H9 (cell line): Measurements from ENCODE around the gene TBL2. TPM values are rescaled to one million over a fixed set of nuclear protein-coding genes. Genes with fewer than 3 reads are reported as not detected.
A peak's percentile ranks its signal among the peaks of the same experiment; 100 is the strongest.

Experiments
- DNase-seq: peaks from one replicate; pipeline ENCODE4 v3.0.0-alpha.2; 2017
- H2AFZ ChIP-seq: one replicate; pipeline ENCODE4 v1.6.1; 2013; ENCODE audit warnings: mild to moderate bottlenecking, low read length, control low read depth, moderate library complexity
- H2AK5ac ChIP-seq: 2 replicates; pipeline ENCODE4 v1.6.1; 2013; ENCODE audit warnings: low read length, control low read depth, mixed read lengths; ENCODE audit not compliant: insufficient read length
- H2BK120ac ChIP-seq: one replicate; pipeline ENCODE4 v1.6.1; 2013; ENCODE audit warnings: low read depth, mild to moderate bottlenecking, low read length, control low read depth, inconsistent platforms; ENCODE audit not compliant: poor library complexity, severe bottlenecking
- H2BK12ac ChIP-seq: 2 replicates; pipeline ENCODE4 v1.6.1; 2013; ENCODE audit warnings: low read length, control low read depth, mixed read lengths, low read depth; ENCODE audit not compliant: insufficient read length
- H2BK15ac ChIP-seq: 2 replicates; pipeline ENCODE4 v1.6.1; 2013; ENCODE audit warnings: low read depth, low read length, control low read depth
- H2BK20ac ChIP-seq: one replicate; pipeline ENCODE4 v1.6.1; 2013; ENCODE audit warnings: low read depth, mild to moderate bottlenecking, low read length, control low read depth, inconsistent platforms; ENCODE audit not compliant: poor library complexity, severe bottlenecking
- H2BK5ac ChIP-seq: 2 replicates; pipeline ENCODE4 v1.6.1; 2013; ENCODE audit warnings: low read length, control low read depth, mixed read lengths; ENCODE audit not compliant: insufficient read length
- H3K14ac ChIP-seq: 2 replicates; pipeline ENCODE4 v1.6.1; 2013; ENCODE audit warnings: low read length, control low read depth; ENCODE audit not compliant: insufficient read depth
- H3K18ac ChIP-seq: 2 replicates; pipeline ENCODE4 v1.6.1; 2013; ENCODE audit warnings: low read depth, mild to moderate bottlenecking, mixed read lengths, low read length, control low read depth; ENCODE audit not compliant: insufficient read length
- H3K23ac ChIP-seq: 2 replicates; pipeline ENCODE4 v1.6.1; 2013; ENCODE audit warnings: low read length, control low read depth, mixed read lengths, low read depth; ENCODE audit not compliant: insufficient read length
- H3K23me2 ChIP-seq: 2 replicates; pipeline ENCODE4 v1.6.1; 2013; ENCODE audit warnings: low read depth, mild to moderate bottlenecking, mixed read lengths, low read length, control low read depth; ENCODE audit not compliant: insufficient read length, poor library complexity, severe bottlenecking
- H3K27ac ChIP-seq: 2 replicates; pipeline ENCODE4 v1.5.1; 2013; ENCODE audit warnings: low read length, control low read depth, mixed read lengths, low read depth; ENCODE audit not compliant: insufficient read length
- H3K27me3 ChIP-seq: 2 replicates; pipeline ENCODE4 v1.6.1; 2013; ENCODE audit warnings: low read length, control low read depth, inconsistent platforms; ENCODE audit not compliant: insufficient read depth
- H3K4ac ChIP-seq: 2 replicates; pipeline ENCODE4 v1.6.1; 2013; ENCODE audit warnings: low read depth, mild to moderate bottlenecking, control low read depth, inconsistent platforms, low read length, moderate library complexity
- H3K4me1 ChIP-seq: 2 replicates; pipeline ENCODE4 v1.6.1; 2013; ENCODE audit warnings: low read length, control low read depth, inconsistent platforms; ENCODE audit not compliant: insufficient read depth
- H3K4me2 ChIP-seq: 2 replicates; pipeline ENCODE4 v1.6.1; 2013; ENCODE audit warnings: low read length, control low read depth, mixed read lengths; ENCODE audit not compliant: insufficient read length, insufficient read depth
- H3K56ac ChIP-seq: 2 replicates; pipeline ENCODE4 v1.6.1; 2013; ENCODE audit warnings: low read depth, mild to moderate bottlenecking, mixed read lengths, low read length, control low read depth; ENCODE audit not compliant: insufficient read length
- H3K79me1 ChIP-seq: 2 replicates; pipeline ENCODE4 v1.6.1; 2013; ENCODE audit warnings: low read depth, mild to moderate bottlenecking, moderate library complexity, low read length, control low read depth, inconsistent platforms; ENCODE audit not compliant: insufficient read depth, poor library complexity, severe bottlenecking
- H3K79me2 ChIP-seq: 2 replicates; pipeline ENCODE4 v1.6.1; 2013; ENCODE audit warnings: low read length, control low read depth, inconsistent platforms; ENCODE audit not compliant: insufficient read depth
- H3K9ac ChIP-seq: 2 replicates; pipeline ENCODE4 v1.6.1; 2013; ENCODE audit warnings: low read length, control low read depth, mixed read lengths; ENCODE audit not compliant: insufficient read length; ENCODE audit errors: extremely low read depth
- H3K9me3 ChIP-seq: one replicate; pipeline ENCODE4 v1.6.1; 2013; ENCODE audit warnings: low read depth, low read length, inconsistent platforms; ENCODE audit not compliant: control insufficient read depth
- H3T11ph ChIP-seq: one replicate; pipeline ENCODE4 v1.6.1; 2013; ENCODE audit warnings: mild to moderate bottlenecking, low read length, control low read depth, inconsistent platforms
- H4K20me1 ChIP-seq: one replicate; pipeline ENCODE4 v1.6.1; 2013; ENCODE audit not compliant: control insufficient read depth, insufficient read length, insufficient read depth
- H4K5ac ChIP-seq: 2 replicates; pipeline ENCODE4 v1.6.1; 2013; ENCODE audit warnings: low read depth, mild to moderate bottlenecking, mixed read lengths, low read length, control low read depth; ENCODE audit not compliant: insufficient read length
- H4K8ac ChIP-seq: replicated peaks from 2 replicates; pipeline ENCODE4 v1.6.1; 2013; ENCODE audit warnings: low read length, control low read depth, mixed read lengths, low read depth; ENCODE audit not compliant: insufficient read length
- H4K91ac ChIP-seq: 2 replicates; pipeline ENCODE4 v1.6.1; 2013; ENCODE audit warnings: low read depth, mild to moderate bottlenecking, moderate library complexity, mixed read lengths, low read length, control low read depth; ENCODE audit not compliant: insufficient read length
- H3K27ac Mint-ChIP-seq, 3 experiments: 2 replicates in 2 of 3; 3 replicates in 1 of 3; pipeline ENCODE4 v1.8.0; 2020 to 2021; ENCODE audit warnings: mixed read lengths in 3 of 3, mild to moderate bottlenecking in 1 of 3, moderate library complexity in 1 of 3
- H3K27me3 Mint-ChIP-seq: 2 replicates; pipeline ENCODE4 v1.8.0; 2021; ENCODE audit warnings: low read depth, mild to moderate bottlenecking, moderate library complexity, mixed read lengths
- H3K36me3 Mint-ChIP-seq, 3 experiments: 2 replicates in 2 of 3; 3 replicates in 1 of 3; pipeline ENCODE4 v1.8.0; 2020 to 2021; ENCODE audit warnings: low read depth in 3 of 3, mixed read lengths in 3 of 3; ENCODE audit not compliant: insufficient read depth in 1 of 3
- H3K4me1 Mint-ChIP-seq, 2 experiments: 2 replicates each; pipeline ENCODE4 v1.8.0; 2020; ENCODE audit warnings: mixed read lengths in 2 of 2
- H3K4me3 Mint-ChIP-seq, 2 experiments: 2 replicates in 1 of 2; 3 replicates in 1 of 2; pipeline ENCODE4 v1.8.0; 2020 to 2021; ENCODE audit warnings: mild to moderate bottlenecking in 2 of 2, mixed read lengths in 2 of 2, moderate library complexity in 1 of 2
- H3K9me3 Mint-ChIP-seq, 2 experiments: 2 replicates in 1 of 2; 3 replicates in 1 of 2; pipeline ENCODE4 v1.8.0; 2020; ENCODE audit warnings: mild to moderate bottlenecking in 2 of 2, mixed read lengths in 2 of 2, moderate library complexity in 1 of 2
- CTCF ChIP-seq: fragments of 200-600 bp; sonication (generic); conservative IDR thresholded peaks from 3 replicates; pipeline ENCODE4 v1.8.0; 2021; ENCODE audit warnings: antibody characterized with exemption, mild to moderate bottlenecking
- WGBS: extraction: QIAGEN DNeasy Blood & Tissue Kit; methylation state at CpG from one replicate; pipeline ENCODE4 v1.1.7; 2013; ENCODE audit warnings: missing lambda C conversion rate, low lambda C conversion rate, mixed read lengths; ENCODE audit not compliant: insufficient read length; ENCODE audit errors: extremely low coverage; 5-methylcytosine and 5-hydroxymethylcytosine counted together
- total RNA-seq: library from RNA; stranded (reverse); gene quantifications from 2 replicates; pipeline ENCODE4 v1.2.1, GENCODE V29; 2021

TBL2 gene
- total RNA-seq, 1 experiment from 2014 or later, result 26.7 TPM

GRCh38 chr7:73597978-73598782, 19.8 kb upstream of the TBL2 start:
- H4K20me1 ChIP-seq, result no peaks in the 10 kb centered on the region
- no peaks in the 10 kb centered on the region for H3K79me2 ChIP-seq
- H3K27me3 Mint-ChIP-seq, result peaks cover 57% of the 10 kb centered on the region
- H3K27ac Mint-ChIP-seq, result no peak overlapping the region; a peak in 1 of 7 replicates
- H3K36me3 Mint-ChIP-seq, result peaks cover 0 to 4% (median 0%) of the 10 kb centered on the region in 3 experiments; a peak in 3 of 7 replicates
- H3K23me2 ChIP-seq, result no peaks in the 10 kb centered on the region
- WGBS, result 100% methylated on average over 1 of the region's 5 CpGs
- H2AK5ac ChIP-seq, result no peak overlapping the region
- no peak overlapping the region for H2BK15ac ChIP-seq
- no peak overlapping the region for H4K91ac ChIP-seq
- H3K9ac ChIP-seq, result no peak overlapping the region
- H3K4me3 Mint-ChIP-seq, result peak overlapping the region in 1 of 2 experiments; percentile 4; a peak in 1 of 5 replicates
- no peak for DNase-seq
- no peak overlapping the region for H3K4me2 ChIP-seq
- no peak overlapping the region for H3K56ac ChIP-seq
- no peak overlapping the region for H4K8ac ChIP-seq
- no peak overlapping the region for H2BK20ac ChIP-seq
- no peak overlapping the region for H3K4ac ChIP-seq
- no peak overlapping the region for H2BK5ac ChIP-seq
- no peaks in the 10 kb centered on the region for H3K79me1 ChIP-seq
- H2BK120ac ChIP-seq, result no peak overlapping the region
- TF ChIP-seq CTCF, result no peak
- no peaks in the 10 kb centered on the region; the same call in 1 of the 2 replicates for H3K27me3 ChIP-seq
- peaks cover 2 to 31% of the 10 kb centered on the region in 2 experiments; a peak in 2 of 4 replicates for H3K4me1 Mint-ChIP-seq
- H3K9me3 ChIP-seq, result no peaks in the 10 kb centered on the region
- H3K23ac ChIP-seq, result no peak overlapping the region
- H3K4me1 ChIP-seq, result no peaks in the 10 kb centered on the region; the same call in 1 of the 2 replicates
- H3K14ac ChIP-seq, result no peak overlapping the region
- H2BK12ac ChIP-seq, result no peak overlapping the region
- no peak overlapping the region for H2AFZ ChIP-seq
- H4K5ac ChIP-seq, result no peak overlapping the region
- no peak overlapping the region for H3K18ac ChIP-seq
- no peak overlapping the region for H3K27ac ChIP-seq
- H3T11ph ChIP-seq, result no peak overlapping the region
- no peaks in the 10 kb centered on the region for H3K9me3 Mint-ChIP-seq
